ENCODE data around the gene AKAIN1. TPM values are rescaled to one million over a fixed set of nuclear protein-coding genes. Genes with fewer than 3 reads are reported as not detected.

Gene AKAIN1
- total and polyA plus RNA-seq, 2 of the 8 experiments (the other 6 are each of a cell fraction or from before 2014, with no cell fraction given): not detected

DNA sequence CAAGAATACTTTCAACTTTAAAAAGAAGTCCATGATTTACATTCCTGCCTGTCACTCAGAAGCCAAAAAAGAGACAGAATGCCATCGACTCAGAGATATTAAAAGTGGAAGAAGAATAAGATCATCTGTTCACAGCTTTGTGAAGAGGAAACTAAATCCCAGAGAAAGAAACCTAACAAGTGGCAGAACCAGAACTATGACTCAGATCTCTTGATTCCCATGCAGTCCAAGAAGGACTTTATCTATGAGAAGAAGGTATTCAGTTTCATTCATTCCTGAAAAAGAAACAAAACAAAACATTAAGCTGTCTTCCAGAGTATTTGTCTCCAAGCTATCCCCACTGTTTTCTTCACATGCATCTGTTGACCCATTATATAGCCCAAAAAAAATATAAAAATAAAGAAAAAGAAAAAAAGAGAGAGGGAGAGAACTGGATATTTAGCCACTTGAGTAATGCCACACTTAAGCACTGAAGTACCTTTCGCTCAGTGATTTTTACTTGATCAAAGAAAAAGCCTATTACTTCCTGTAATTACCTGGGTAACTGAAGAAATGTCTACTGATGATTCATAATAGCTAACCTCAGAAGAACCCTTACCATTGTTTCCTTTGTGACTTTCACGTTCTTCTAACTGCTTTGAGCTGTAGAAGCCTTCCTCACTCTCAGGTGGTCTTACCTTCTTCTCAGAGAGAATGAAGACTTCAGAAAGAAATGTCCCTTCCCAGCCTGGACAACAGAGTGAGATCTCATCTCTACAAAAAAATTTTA is 17.7 kb upstream of the AKAIN1 start:
- Histone ChIP-seq H3K36me3 (ENCODE audit: control insufficient read depth in 2 of 4, insufficient read depth in 4 of 4, low read length in 3 of 4) (no peaks in the 10 kb centered on the region), H3K27me3 (replicated peaks in 1 of 4; ENCODE audit: control insufficient read depth in 3 of 4, extremely low read depth in 1 of 4, insufficient read depth in 3 of 4, low read length in 3 of 4) (no peaks in the 10 kb centered on the region), H3K9me3 (ENCODE audit: insufficient read depth in 2 of 2, low read depth in 1 of 2, low read length in 1 of 2) (no peaks in the 10 kb centered on the region), H2BK5ac (ENCODE audit: low read depth, low read length) (no peak overlapping the region), H2BK15ac (ENCODE audit: low read length) (no peak overlapping the region), H3K4me2 (ENCODE audit: insufficient read depth in 1 of 2, low read depth in 2 of 2, low read length in 2 of 2) (no peak overlapping the region), H4K5ac (ENCODE audit: insufficient read length, low read depth, low read length) (no peak overlapping the region), H2BK20ac (ENCODE audit: low read length) (no peak overlapping the region), H3K27ac (ENCODE audit: low read depth, low read length) (no peak overlapping the region), H3K9ac (replicated peaks in 1 of 4; ENCODE audit: extremely low read depth in 1 of 4, low read depth in 3 of 4, low read length in 3 of 4) (no peak overlapping the region), H4K91ac (replicated peaks; ENCODE audit: insufficient read length, low read length) (no peak overlapping the region), H4K8ac (ENCODE audit: extremely low read depth, insufficient read depth, low read length) (no peak overlapping the region), H3K56ac (replicated peaks; ENCODE audit: insufficient read length, low read depth, low read length) (no peak overlapping the region), H2AK5ac (ENCODE audit: low read depth, low read length) (no peak overlapping the region), H3K4me3 (ENCODE audit: extremely low read depth in 1 of 4, insufficient read depth in 2 of 4, low read depth in 3 of 4, low read length in 4 of 4) (no peak overlapping the region), H4K20me1 (replicated peaks in 1 of 2; ENCODE audit: control insufficient read depth in 1 of 2, insufficient read depth in 2 of 2, low read length in 2 of 2) (no peaks in the 10 kb centered on the region), H3K79me2 (ENCODE audit: control insufficient read depth in 1 of 2, insufficient read depth in 2 of 2, low read length in 2 of 2) (no peaks in the 10 kb centered on the region), H3K4me1 (replicated peaks in 1 of 4; ENCODE audit: control insufficient read depth in 3 of 4, insufficient read depth in 4 of 4, low read length in 3 of 4) (no peaks in the 10 kb centered on the region), H3K18ac (ENCODE audit: extremely low read depth, low read length) (no peak overlapping the region), H3K79me1 (ENCODE audit: low read depth, low read length) (no peaks in the 10 kb centered on the region), H3K23ac (ENCODE audit: insufficient read length) (no peak overlapping the region), H2BK120ac (replicated peaks; ENCODE audit: low read depth, low read length) (no peak overlapping the region), H3K4ac (replicated peaks; ENCODE audit: insufficient read length, low read depth, low read length) (no peak overlapping the region), H2AFZ (ENCODE audit: low read length) (no peak overlapping the region), H3K23me2 (ENCODE audit: low read depth, low read length) (no peaks in the 10 kb centered on the region), H2BK12ac (ENCODE audit: low read depth, low read length) (no peak overlapping the region), H3K14ac (ENCODE audit: insufficient read length) (no peak overlapping the region)
- FAIRE-seq: no peak
- ChIA-PET POLR2A (ENCODE audit: partially characterized antibody) (no interaction called here), CTCF (ENCODE audit: partially characterized antibody) (interaction anchor here (0.6 to 2.2 kb wide), 4 partner anchors 10 to 396 kb away, joined by 3 to 6 read pairs (median 4); no protein-coding TSS in a partner anchor)
- WGBS, 2 experiments (ENCODE audit: extremely low coverage in 1 of 2, insufficient coverage in 1 of 2, insufficient read length in 1 of 2, insufficient replicate concordance in 2 of 2, low coverage in 1 of 2, low lambda C conversion rate in 2 of 2, missing lambda C conversion rate in 1 of 2): 89% methylated on average over 3 of the region's 3 CpGs; no CpG with 5 or more reads in 1 of the 2 experiments
- DNase-seq (ENCODE audit: low read depth in 1 of 2, low spot score in 2 of 2): no peak
- no peak for TF ChIP-seq SIRT6 (IDR thresholded peaks at IDR 0.05; ENCODE audit: low read length)
- TF ChIP-seq CBX8 (IDR thresholded peaks at IDR 0.05; ENCODE audit: borderline replicate concordance, low read depth, low read length): no peak
- no peak for TF ChIP-seq SIN3A (conservative IDR thresholded peaks at IDR 0.05 in 1 of 2, IDR thresholded peaks at IDR 0.05 in 1 of 2; ENCODE audit: low read depth in 1 of 2, low read length in 2 of 2)
- TF ChIP-seq FOSL1 (IDR thresholded peaks at IDR 0.05; ENCODE audit: insufficient read depth, low read depth, low read length): no peak
- TF ChIP-seq KDM5A (IDR thresholded peaks at IDR 0.05; ENCODE audit: low read length): no peak
- TF ChIP-seq POLR2A (IDR thresholded peaks at IDR 0.05; ENCODE audit: control extremely low read depth in 1 of 2, low read depth in 2 of 2, low read length in 2 of 2): no peak
- no peak for TF ChIP-seq CTBP2 (IDR thresholded peaks at IDR 0.05; ENCODE audit: borderline replicate concordance, insufficient read depth, insufficient read length, low read length)
- TF ChIP-seq TAF7 (optimal IDR thresholded peaks at IDR 0.05; ENCODE audit: borderline replicate concordance, low read depth, low read length): no peak
- no peak for TF ChIP-seq RFX5 (IDR thresholded peaks at IDR 0.05; ENCODE audit: borderline replicate concordance, low read depth, low read length)
- no peak for TF ChIP-seq RBBP5 (IDR thresholded peaks at IDR 0.05; ENCODE audit: borderline replicate concordance, low read depth, low read length)
- no peak for TF ChIP-seq BACH1 (IDR thresholded peaks at IDR 0.05; ENCODE audit: low read length)
